Progenitor cell of endocrine pancreas (in vitro differentiated cells): ENCODE measurements around the gene MCAM. TPM values are rescaled to one million over a fixed set of nuclear protein-coding genes. Genes with fewer than 3 reads are reported as not detected.

ENCODE experiments used
- DNase-seq: peaks from one replicate; pipeline ENCODE4 v3.0.0; 2021; ENCODE audit warnings: low spot score; ENCODE audit not compliant: unreplicated experiment
- H3K27ac Mint-ChIP-seq: 2 replicates; pipeline ENCODE4 v1.8.0; 2021; ENCODE audit warnings: mild to moderate bottlenecking, moderate library complexity, mixed read lengths
- H3K27me3 Mint-ChIP-seq: 2 replicates; pipeline ENCODE4 v1.8.0; 2021; ENCODE audit warnings: mixed read lengths
- H3K36me3 Mint-ChIP-seq: 2 replicates; pipeline ENCODE4 v1.8.0; 2022; ENCODE audit warnings: mixed read lengths; ENCODE audit not compliant: insufficient read depth
- H3K4me1 Mint-ChIP-seq: 2 replicates; pipeline ENCODE4 v1.8.0; 2021; ENCODE audit warnings: low read depth, mixed read lengths
- H3K4me3 Mint-ChIP-seq: 2 replicates; pipeline ENCODE4 v1.8.0; 2021; ENCODE audit warnings: low read depth, mild to moderate bottlenecking, moderate library complexity, mixed read lengths
- H3K9me3 Mint-ChIP-seq: 2 replicates; pipeline ENCODE4 v1.8.0; 2021; ENCODE audit warnings: low read depth, mixed read lengths
- total RNA-seq: library from RNA; stranded (reverse); gene quantifications from 2 replicates; pipeline ENCODE4 v1.2.1, GENCODE V29; 2021
- TF ChIP-seq, protein P1 (sequence below): fragments of 200-600 bp; sonication (generic); IDR thresholded peaks from one replicate; pipeline ENCODE4 v1.5.0; 2021; ENCODE audit warnings: antibody characterized with exemption, mild to moderate bottlenecking; ENCODE audit not compliant: unreplicated experiment

Gene MCAM
- total RNA-seq, 1 donor from 2014 or later: 12.7 TPM

DNA sequence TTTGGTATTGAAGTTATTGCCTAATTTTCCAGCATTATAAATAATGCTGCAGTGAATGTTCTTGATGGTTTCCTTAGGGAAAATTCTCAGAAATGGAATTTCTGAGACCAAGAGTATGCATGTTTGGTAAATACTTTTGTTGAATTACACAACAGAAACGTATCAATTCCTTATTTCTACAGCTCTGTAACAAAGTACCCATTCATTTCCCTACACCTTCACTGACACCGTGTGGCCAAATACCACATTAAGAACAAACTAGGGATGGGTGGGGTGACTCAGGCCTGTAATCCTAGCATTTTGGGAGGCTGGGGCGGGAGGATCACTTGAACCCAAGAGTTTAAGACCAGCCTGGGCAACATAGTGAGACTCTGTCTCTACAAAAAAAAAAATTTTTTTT is 21.8 kb downstream of the MCAM start:
- TF ChIP-seq, protein P1, sequence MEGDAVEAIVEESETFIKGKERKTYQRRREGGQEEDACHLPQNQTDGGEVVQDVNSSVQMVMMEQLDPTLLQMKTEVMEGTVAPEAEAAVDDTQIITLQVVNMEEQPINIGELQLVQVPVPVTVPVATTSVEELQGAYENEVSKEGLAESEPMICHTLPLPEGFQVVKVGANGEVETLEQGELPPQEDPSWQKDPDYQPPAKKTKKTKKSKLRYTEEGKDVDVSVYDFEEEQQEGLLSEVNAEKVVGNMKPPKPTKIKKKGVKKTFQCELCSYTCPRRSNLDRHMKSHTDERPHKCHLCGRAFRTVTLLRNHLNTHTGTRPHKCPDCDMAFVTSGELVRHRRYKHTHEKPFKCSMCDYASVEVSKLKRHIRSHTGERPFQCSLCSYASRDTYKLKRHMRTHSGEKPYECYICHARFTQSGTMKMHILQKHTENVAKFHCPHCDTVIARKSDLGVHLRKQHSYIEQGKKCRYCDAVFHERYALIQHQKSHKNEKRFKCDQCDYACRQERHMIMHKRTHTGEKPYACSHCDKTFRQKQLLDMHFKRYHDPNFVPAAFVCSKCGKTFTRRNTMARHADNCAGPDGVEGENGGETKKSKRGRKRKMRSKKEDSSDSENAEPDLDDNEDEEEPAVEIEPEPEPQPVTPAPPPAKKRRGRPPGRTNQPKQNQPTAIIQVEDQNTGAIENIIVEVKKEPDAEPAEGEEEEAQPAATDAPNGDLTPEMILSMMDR: no peak
- Mint-ChIP-seq H3K27me3 (no peaks in the 10 kb centered on the region), H3K9me3 (no peaks in the 10 kb centered on the region), H3K36me3 (peaks cover 28% of the 10 kb centered on the region), H3K4me3 (no peak overlapping the region), H3K27ac (no peak overlapping the region), H3K4me1 (no peaks in the 10 kb centered on the region)
- no peak for DNase-seq

- no peak overlapping the region for H3K4me3 Mint-ChIP-seq
- DNase-seq: no peak
- no peaks in the 10 kb centered on the region for H3K4me1 Mint-ChIP-seq
- H3K36me3 Mint-ChIP-seq: peaks cover 24% of the 10 kb centered on the region
- no peak overlapping the region for H3K27ac Mint-ChIP-seq
- no peaks in the 10 kb centered on the region for H3K27me3 Mint-ChIP-seq
- TF ChIP-seq, protein P1: no peak
- no peaks in the 10 kb centered on the region for H3K9me3 Mint-ChIP-seq
These were observed 23.5 kb downstream of the MCAM start for GRCh38 chr11:119293461-119293860.

- H3K9me3 Mint-ChIP-seq: no peaks in the 10 kb centered on the region
- no peaks in the 10 kb centered on the region for H3K4me1 Mint-ChIP-seq
- no peak for DNase-seq
- H3K4me3 Mint-ChIP-seq: no peak overlapping the region
- H3K36me3 Mint-ChIP-seq: peaks cover 24% of the 10 kb centered on the region
- H3K27ac Mint-ChIP-seq: no peak overlapping the region
- no peaks in the 10 kb centered on the region for H3K27me3 Mint-ChIP-seq
- TF ChIP-seq, protein P1: no peak
These were observed 25.9 kb downstream of the MCAM start for GRCh38 chr11:119290894-119291497.

DNA sequence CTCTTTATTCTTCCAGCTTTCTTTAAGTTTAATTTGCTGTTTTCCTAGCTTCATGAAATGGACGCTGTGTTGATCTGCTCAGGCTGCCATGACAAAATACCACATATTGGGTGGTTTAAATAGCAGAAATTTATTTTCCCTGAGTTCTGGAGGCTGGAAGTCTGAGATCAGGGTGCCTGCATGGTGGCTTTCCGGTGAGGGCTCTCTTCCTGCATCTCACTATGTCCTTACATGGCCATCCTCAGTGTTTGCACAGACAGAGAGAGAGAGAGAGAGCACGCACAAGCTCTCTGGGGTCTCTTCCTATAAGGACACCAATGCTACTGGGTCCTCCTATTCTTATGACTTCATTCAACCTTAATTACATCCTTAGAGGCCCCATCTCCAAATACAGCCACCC is 28.7 kb downstream of the MCAM start:
- no peak for DNase-seq
- no peaks in the 10 kb centered on the region for H3K27me3 Mint-ChIP-seq
- H3K36me3 Mint-ChIP-seq: peaks cover 27% of the 10 kb centered on the region
- no peaks in the 10 kb centered on the region for H3K9me3 Mint-ChIP-seq
- H3K27ac Mint-ChIP-seq: no peak overlapping the region
- H3K4me1 Mint-ChIP-seq: no peaks in the 10 kb centered on the region
- TF ChIP-seq, protein P1: no peak
- H3K4me3 Mint-ChIP-seq: no peak overlapping the region

DNA sequence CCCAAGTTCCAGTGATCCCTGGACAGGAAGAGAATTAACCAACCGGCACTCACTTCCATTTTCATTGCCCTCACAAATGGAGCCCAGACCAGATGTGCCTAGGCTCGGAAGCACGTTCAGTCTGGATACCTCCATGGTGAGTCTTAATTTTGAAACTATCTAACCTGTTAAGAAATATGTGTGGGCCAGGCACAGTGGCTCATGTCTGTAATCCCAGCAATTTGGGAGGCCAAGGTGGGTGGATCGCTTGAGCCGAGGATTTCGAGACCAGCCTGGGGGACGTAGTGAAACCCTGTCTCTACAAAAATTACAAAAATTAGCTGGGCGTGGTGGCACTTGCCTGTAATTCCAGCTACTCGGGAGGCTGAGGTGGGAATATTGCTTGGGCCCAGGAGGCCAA is 31.5 kb downstream of the MCAM start:
- H3K36me3 Mint-ChIP-seq: peaks cover 13% of the 10 kb centered on the region
- no peak for DNase-seq
- TF ChIP-seq, protein P1: no peak
- no peaks in the 10 kb centered on the region for H3K9me3 Mint-ChIP-seq
- no peak overlapping the region for H3K27ac Mint-ChIP-seq
- no peaks in the 10 kb centered on the region for H3K27me3 Mint-ChIP-seq
- H3K4me1 Mint-ChIP-seq: no peaks in the 10 kb centered on the region
- H3K4me3 Mint-ChIP-seq: no peak overlapping the region
